ENCODE results near the gene KRT23. TPM values are rescaled to one million over a fixed set of nuclear protein-coding genes. Genes with fewer than 3 reads are reported as not detected.

Gene KRT23
- total and polyA plus RNA-seq, 2 of the 4 experiments (the other 2 are of a cell fraction): 0.36 to 0.39 TPM

GRCh38 chr17:40940266-40940665, 2.8 kb upstream of the KRT23 start:
- no peak overlapping the region for H2AFZ ChIP-seq (replicated peaks; ENCODE audit: low read length, poor library complexity)
- no peak overlapping the region for H3K27ac ChIP-seq (ENCODE audit: insufficient read depth, low read length)
- WGBS, 2 experiments (ENCODE audit: extremely low coverage in 2 of 2, insufficient read length in 1 of 2): no CpG with 5 or more reads among the region's 6 CpGs
- no peak overlapping the region for H2BK5ac ChIP-seq (ENCODE audit: low read depth, low read length, poor library complexity, severe bottlenecking)
- in situ Hi-C loops (cut with MboI; ENCODE audit: low sequenced_read_pairs) (no loop called here), dilution Hi-C loops (cut with HindIII; ENCODE audit: low sequenced_read_pairs, unreplicated experiment) (no loop called here), intact Hi-C loops (cut with micrococcal nuclease) (no loop called here)
- POLR2A ChIA-PET (ENCODE audit: unreplicated experiment): no interaction called here
- no peak overlapping the region for H3K4me3 ChIP-seq (ENCODE audit: insufficient read depth, low read depth, low read length)
- H3K9me3 ChIP-seq (ENCODE audit: control insufficient read depth, insufficient read depth, low read length): no peaks in the 10 kb centered on the region
- no peak overlapping the region for H4K5ac ChIP-seq (ENCODE audit: low read depth, low read length)
- CTCF ChIA-PET: no interaction called here
- H3K4me2 ChIP-seq (ENCODE audit: low read depth, low read length): no peak overlapping the region
- H2BK20ac ChIP-seq (ENCODE audit: low read depth, low read length): no peak overlapping the region
- no peak overlapping the region for H3K14ac ChIP-seq (replicated peaks; ENCODE audit: low read depth, low read length)
- H3K56ac ChIP-seq (ENCODE audit: extremely low read depth, insufficient read depth, low read length): no peak overlapping the region
- H2AK5ac ChIP-seq (ENCODE audit: low read depth, low read length): no peak overlapping the region
- no peak overlapping the region for H4K91ac ChIP-seq (ENCODE audit: insufficient read depth, low read depth, low read length)
- H3K79me1 ChIP-seq (ENCODE audit: low read depth in 1 of 2, low read length in 2 of 2): no peaks in the 10 kb centered on the region
- H3K23ac ChIP-seq (ENCODE audit: low read depth, low read length): no peak overlapping the region
- TF ChIP-seq MAZ (IDR thresholded peaks at IDR 0.05; ENCODE audit: borderline replicate concordance, low read depth, low read length): no peak
- no peak for TF ChIP-seq CTCF (conservative IDR thresholded peaks at IDR 0.05; ENCODE audit: low read depth, low read length)
- TF ChIP-seq MXI1 (IDR thresholded peaks at IDR 0.05; ENCODE audit: borderline replicate concordance, low read depth, low read length): no peak
- no peak for TF ChIP-seq FOS (IDR thresholded peaks at IDR 0.05; ENCODE audit: low read depth, low read length)
- TF ChIP-seq NFE2L2 (IDR thresholded peaks at IDR 0.05; ENCODE audit: low read depth, low read length): no peak
- no peak for TF ChIP-seq SMC3 (IDR thresholded peaks at IDR 0.05; ENCODE audit: low read depth, low read length)
- no peak for TF ChIP-seq CEBPB (IDR thresholded peaks at IDR 0.05; ENCODE audit: low read depth, low read length)
- no peak for TF ChIP-seq RCOR1 (IDR thresholded peaks at IDR 0.05; ENCODE audit: insufficient replicate concordance, low read length)
- no peak for TF ChIP-seq BHLHE40 (IDR thresholded peaks at IDR 0.05; ENCODE audit: low read depth, low read length)
- no peak for TF ChIP-seq CHD1 (IDR thresholded peaks at IDR 0.05; ENCODE audit: low read depth, low read length)
- no peak for TF ChIP-seq POLR2A (IDR thresholded peaks at IDR 0.05; ENCODE audit: low read depth, low read length)
- no peak for TF ChIP-seq USF2 (IDR thresholded peaks at IDR 0.05; ENCODE audit: low read depth, low read length)
- no peak for TF ChIP-seq ELK1 (IDR thresholded peaks at IDR 0.05; ENCODE audit: borderline replicate concordance, low read depth, low read length)
- TF ChIP-seq MAFK (IDR thresholded peaks at IDR 0.05; ENCODE audit: low read depth, low read length): no peak
- no peak for TF ChIP-seq RAD21 (IDR thresholded peaks at IDR 0.05; ENCODE audit: low read length)
- TF ChIP-seq RFX5 (IDR thresholded peaks at IDR 0.05; ENCODE audit: low read depth, low read length): no peak
- H3K9me1 ChIP-seq (ENCODE audit: insufficient read depth, low read length): no peaks in the 10 kb centered on the region
- H3K36me3 ChIP-seq (ENCODE audit: control insufficient read depth, insufficient read depth, low read length): no peaks in the 10 kb centered on the region
- no peak overlapping the region for H4K8ac ChIP-seq (ENCODE audit: low read depth in 2 of 2, low read length in 2 of 2)
- DNase-seq (no peak), ATAC-seq (ENCODE audit: low read depth) (no peak)
- H3K4me1 ChIP-seq (ENCODE audit: control insufficient read depth, insufficient read depth, low read length): peaks cover 2% of the 10 kb centered on the region; the same call in 1 of the 2 replicates
- no TSS peak for BruUV-seq (replicated peaks)
- no peak overlapping the region for H3K18ac ChIP-seq (ENCODE audit: low read depth, low read length)
- no peak overlapping the region for H3K9ac ChIP-seq (ENCODE audit: low read depth, low read length)
- no peaks in the 10 kb centered on the region for H4K20me1 ChIP-seq (ENCODE audit: insufficient read depth, low read length)
- H2BK120ac ChIP-seq (ENCODE audit: low read depth, low read length): no peak overlapping the region
- no peak overlapping the region for H2AK9ac ChIP-seq (replicated peaks; ENCODE audit: low read depth, low read length, poor library complexity)
- H3K4ac ChIP-seq (ENCODE audit: low read depth, low read length): no peak overlapping the region
- H2BK15ac ChIP-seq (ENCODE audit: low read depth, low read length): no peak overlapping the region
- H3K27me3 ChIP-seq (ENCODE audit: control insufficient read depth, insufficient read depth, low read length): no peaks in the 10 kb centered on the region

Measured in IMR-90 (cell line).